Activated CD4-positive, alpha-beta T cell treated with anti-CD3 and anti-CD28 coated beads for 1 hour (primary cell): ENCODE results near the gene CHDH.

Experiments
- DNase-seq: peaks from one replicate; pipeline ENCODE4 v3.0.0-alpha.2; 2020

Gene CHDH

GRCh38 chr3:53846134-53846850 lies at the start of gene CHDH, which contains the start of gene IL17RB:
Gene CHDH, minus strand, starts transcription at chr3:53846419. Its CDS starts 22,411 bp downstream, at chr3:53824008.
Gene IL17RB, plus strand, starts transcription at chr3:53846568. Its CDS starts 21 bp downstream, at chr3:53846589.
- no peak for DNase-seq

- DNase-seq: no peak
These were observed 46.0 kb upstream of the CHDH start for GRCh38 chr3:53892286-53892637.

- peak; percentile 96 for DNase-seq
These were observed 45.5 kb upstream of the CHDH start, which contains the start of gene SELENOK for GRCh38 chr3:53891497-53892285. Gene SELENOK, minus strand, starts transcription at chr3:53891859.

- peak; percentile 25 for DNase-seq
These were observed 44.7 kb upstream of the CHDH start for GRCh38 chr3:53890726-53891475.

GRCh38 chr3:53888232-53888631 lies 42.0 kb upstream of the CHDH start:
- no peak for DNase-seq

- no peak for DNase-seq
These were observed 41.2 kb upstream of the CHDH start for GRCh38 chr3:53887446-53887845.

- DNase-seq: no peak
These were observed 39.0 kb upstream of the CHDH start for GRCh38 chr3:53885239-53885638.

- DNase-seq: no peak
These were observed 38.4 kb upstream of the CHDH start for GRCh38 chr3:53884623-53885022.

GRCh38 chr3:53883008-53883407 lies 36.8 kb upstream of the CHDH start:
- no peak for DNase-seq

- DNase-seq: peak; percentile 77
These were observed 35.7 kb upstream of the CHDH start, which contains the start of gene ACTR8 for GRCh38 chr3:53881691-53882593. Gene ACTR8, minus strand, starts transcription at chr3:53882152. Its CDS starts 51 bp downstream, at chr3:53882101.

GRCh38 chr3:53880396-53881345 lies 34.5 kb upstream of the CHDH start:
- DNase-seq: no peak

GRCh38 chr3:53865732-53866499 lies 19.7 kb upstream of the CHDH start:
- DNase-seq: no peak

GRCh38 chr3:53863145-53863544 lies 16.9 kb upstream of the CHDH start:
- no peak for DNase-seq

- no peak for DNase-seq
These were observed 16.0 kb upstream of the CHDH start for GRCh38 chr3:53862241-53862640.

- no peak for DNase-seq
These were observed 14.0 kb upstream of the CHDH start for GRCh38 chr3:53860196-53860595.

- DNase-seq: no peak
These were observed 13.0 kb upstream of the CHDH start for GRCh38 chr3:53859178-53859577.

GRCh38 chr3:53858096-53858741 lies 12.0 kb upstream of the CHDH start:
- no peak for DNase-seq

- DNase-seq: no peak
These were observed 10.7 kb upstream of the CHDH start for GRCh38 chr3:53856964-53857363.

- no peak for DNase-seq
These were observed 4.7 kb upstream of the CHDH start for GRCh38 chr3:53850895-53851294.

- no peak for DNase-seq
These were observed 3.7 kb upstream of the CHDH start for GRCh38 chr3:53849916-53850315.
